ENCODE measurements around the gene CTRB1.

CTRB1 gene

DNA sequence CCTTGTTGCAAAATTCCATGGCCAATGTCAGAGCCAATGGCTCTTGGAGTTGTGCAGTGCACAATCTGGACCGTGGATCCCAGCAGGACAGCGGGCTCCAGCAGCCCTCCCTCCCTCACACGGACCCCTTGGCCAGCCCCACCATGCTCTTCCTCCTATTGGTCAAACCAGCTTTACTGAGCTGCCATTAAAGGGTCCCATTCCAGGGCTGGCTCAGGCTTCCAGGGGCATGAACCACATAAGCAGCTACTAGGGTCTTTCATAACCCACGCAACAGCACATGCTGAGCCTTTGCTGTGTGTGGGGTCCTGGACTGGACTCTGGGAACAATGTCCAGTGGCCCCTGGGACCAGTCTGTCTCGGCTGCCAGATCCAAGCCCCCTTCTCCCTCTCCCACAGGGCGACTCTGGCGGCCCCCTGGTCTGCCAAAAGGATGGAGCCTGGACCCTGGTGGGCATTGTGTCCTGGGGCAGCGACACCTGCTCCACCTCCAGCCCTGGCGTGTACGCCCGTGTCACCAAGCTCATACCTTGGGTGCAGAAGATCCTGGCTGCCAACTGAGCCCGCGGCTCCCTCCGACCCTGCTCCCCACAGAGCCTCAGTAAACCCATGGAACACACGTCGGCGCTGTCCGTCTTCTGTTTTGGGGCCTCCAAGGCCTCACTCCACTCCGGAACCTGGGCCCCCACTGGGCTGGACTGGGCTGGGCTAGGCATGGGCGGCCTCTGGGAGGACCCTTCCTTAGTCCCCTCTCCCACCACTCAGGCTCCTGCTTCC, 5.7 kb downstream of the CTRB1 start:
- no peak for DNase-seq
- no peaks in the 10 kb centered on the region for H3K4me1 ChIP-seq
- TF ChIP-seq CTCF (IDR thresholded peaks at IDR 0.05; ENCODE audit: low read depth, low read length) = no peak
- peaks cover 6% of the 10 kb centered on the region for H3K27me3 ChIP-seq
- H3K4me3 ChIP-seq (ENCODE audit: low read depth, low read length) = no peak overlapping the region
- peaks cover 6% of the 10 kb centered on the region for H3K36me3 ChIP-seq
- H3K9me3 ChIP-seq = no peaks in the 10 kb centered on the region

- Histone ChIP-seq H3K4me1 (no peaks in the 10 kb centered on the region), H3K9me3 (no peaks in the 10 kb centered on the region), H3K36me3 (peaks cover 12% of the 10 kb centered on the region), H3K27me3 (peaks cover 6% of the 10 kb centered on the region), H3K4me3 (ENCODE audit: low read depth, low read length) (no peak overlapping the region)
- TF ChIP-seq CTCF (IDR thresholded peaks at IDR 0.05; ENCODE audit: low read depth, low read length) = no peak
- DNase-seq = no peak
Observed at GRCh38 chr16:75225092-75225491, 6.3 kb downstream of the CTRB1 start.

DNA sequence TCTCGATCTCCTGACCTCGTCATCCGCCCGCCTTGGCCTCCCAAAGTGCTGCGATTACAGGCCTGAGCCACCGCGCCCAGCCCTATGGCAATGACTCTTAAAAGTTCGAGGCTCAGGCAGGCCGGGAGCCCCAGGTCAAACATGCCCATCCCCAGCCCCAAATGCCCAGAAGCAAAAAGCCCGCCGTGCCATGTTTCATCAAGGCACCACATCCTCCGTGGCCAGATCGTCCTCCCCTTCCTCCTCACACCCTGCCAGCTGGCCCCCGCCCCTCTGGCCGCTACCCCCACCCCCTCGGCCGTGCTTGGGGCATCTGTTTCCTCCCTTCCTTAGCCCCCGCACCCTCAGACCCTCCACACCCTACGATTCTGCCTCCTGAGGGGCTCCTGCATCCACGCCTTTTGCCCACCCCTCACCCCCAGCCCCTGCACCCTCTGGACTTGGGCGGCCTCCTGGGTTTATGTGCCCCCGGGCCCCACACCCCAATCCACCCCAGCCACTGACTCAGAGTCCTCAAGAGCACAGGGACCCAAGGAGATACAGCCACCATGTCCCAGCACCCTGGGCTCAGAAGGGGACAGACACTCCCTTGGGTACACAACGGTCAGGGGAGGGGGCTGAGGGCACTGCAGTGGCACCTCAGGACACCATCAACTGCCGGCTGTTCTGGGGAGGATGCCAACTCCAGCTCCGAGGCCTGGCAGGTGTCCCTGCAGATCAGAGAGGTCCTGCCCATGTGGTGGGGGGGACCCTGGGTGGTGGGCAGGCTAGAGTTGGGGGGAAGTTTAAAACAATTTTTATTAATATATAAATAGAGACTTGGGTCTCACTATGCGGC, 7.1 kb downstream of the CTRB1 start:
- Histone ChIP-seq H3K4me1 (no peaks in the 10 kb centered on the region), H3K4me3 (ENCODE audit: low read depth, low read length) (no peak overlapping the region), H3K36me3 (peaks cover 12% of the 10 kb centered on the region), H3K9me3 (no peaks in the 10 kb centered on the region), H3K27me3 (peaks cover 6% of the 10 kb centered on the region)
- no peak for TF ChIP-seq CTCF (IDR thresholded peaks at IDR 0.05; ENCODE audit: low read depth, low read length)
- DNase-seq = no peak

GRCh38 chr16:75226550-75227360, 8.0 kb downstream of the CTRB1 start:
- DNase-seq = no peak
- peaks cover 6% of the 10 kb centered on the region for H3K27me3 ChIP-seq
- no peak for TF ChIP-seq CTCF (IDR thresholded peaks at IDR 0.05; ENCODE audit: low read depth, low read length)

GRCh38 chr16:75227361-75228142, 8.8 kb downstream of the CTRB1 start:
- no peak overlapping the region for H3K4me3 ChIP-seq (ENCODE audit: low read depth, low read length)
- H3K36me3 ChIP-seq = peaks cover 16% of the 10 kb centered on the region
- no peak for DNase-seq
- H3K4me1 ChIP-seq = no peaks in the 10 kb centered on the region
- peaks cover 6% of the 10 kb centered on the region for H3K27me3 ChIP-seq
- H3K9me3 ChIP-seq = no peaks in the 10 kb centered on the region
- TF ChIP-seq CTCF (IDR thresholded peaks at IDR 0.05; ENCODE audit: low read depth, low read length) = no peak

More at GRCh38 chr16:75226550-75227360, 8.0 kb downstream of the CTRB1 start:
- no peaks in the 10 kb centered on the region for H3K9me3 ChIP-seq
- H3K4me1 ChIP-seq = no peaks in the 10 kb centered on the region
- H3K36me3 ChIP-seq = peaks cover 12% of the 10 kb centered on the region
- no peak overlapping the region for H3K4me3 ChIP-seq (ENCODE audit: low read depth, low read length)

Measured in BE2C (cell line).